ENCODE data around the gene ICAM2.

ICAM2 gene

GRCh38 chr17:64020056-64020766 lies at the start of gene ICAM2:
ICAM2 (minus strand) TSS chr17:64020633; CDS start chr17:64006691, 13,942 bp downstream.
- DNase-seq (ENCODE audit: low read depth), result peak; percentile 80

GRCh38 chr17:64070213-64070612 lies 49.8 kb upstream of the ICAM2 start:
- DNase-seq (ENCODE audit: low read depth), result no peak

DNA sequence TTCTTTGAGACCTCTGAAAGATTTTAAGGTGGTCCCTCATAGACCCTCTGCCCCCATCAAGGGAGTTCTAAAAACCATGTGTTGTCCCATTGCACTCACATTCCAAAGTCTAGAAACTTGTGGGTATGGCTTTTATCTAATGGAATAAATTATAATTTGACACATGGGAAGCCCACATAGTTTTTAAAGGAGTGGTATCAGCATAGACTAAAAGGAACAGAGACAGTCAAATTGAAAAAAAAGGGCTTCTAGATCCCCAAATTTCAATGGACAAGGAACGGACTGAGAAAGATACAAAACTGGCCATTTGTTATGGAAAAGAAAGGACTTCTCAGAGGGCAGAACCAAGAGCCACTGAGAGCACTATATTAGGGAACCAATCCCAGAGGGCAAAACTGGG lies 48.7 kb upstream of the ICAM2 start:
- no peak for DNase-seq (ENCODE audit: low read depth)

- DNase-seq (ENCODE audit: low read depth), result no peak
These were observed 47.2 kb upstream of the ICAM2 start for GRCh38 chr17:64067657-64068056.

- no peak for DNase-seq (ENCODE audit: low read depth)
These were observed 46.3 kb upstream of the ICAM2 start for GRCh38 chr17:64066716-64067115.

DNA sequence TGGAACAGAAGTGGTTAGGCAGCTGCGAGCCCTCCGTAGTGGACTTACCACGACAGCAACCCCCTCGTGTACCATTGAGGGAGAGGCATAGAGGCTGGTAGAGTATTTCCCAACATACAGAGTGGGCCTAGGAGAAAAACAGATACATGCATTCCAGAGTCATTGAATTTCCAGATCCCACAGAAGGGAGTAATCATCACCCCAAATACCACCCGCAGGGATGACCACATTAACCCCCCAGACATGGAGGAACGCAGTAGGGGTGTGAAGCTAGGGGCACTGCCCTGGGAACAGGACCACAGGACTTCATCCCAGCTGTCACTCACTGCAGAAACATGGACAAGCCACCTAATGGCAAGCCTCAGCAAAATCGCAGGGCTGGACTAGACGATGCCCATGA lies 44.7 kb upstream of the ICAM2 start:
- no peak for DNase-seq (ENCODE audit: low read depth)

- DNase-seq (ENCODE audit: low read depth), result no peak
These were observed 43.9 kb upstream of the ICAM2 start for GRCh38 chr17:64064331-64064730.

DNA sequence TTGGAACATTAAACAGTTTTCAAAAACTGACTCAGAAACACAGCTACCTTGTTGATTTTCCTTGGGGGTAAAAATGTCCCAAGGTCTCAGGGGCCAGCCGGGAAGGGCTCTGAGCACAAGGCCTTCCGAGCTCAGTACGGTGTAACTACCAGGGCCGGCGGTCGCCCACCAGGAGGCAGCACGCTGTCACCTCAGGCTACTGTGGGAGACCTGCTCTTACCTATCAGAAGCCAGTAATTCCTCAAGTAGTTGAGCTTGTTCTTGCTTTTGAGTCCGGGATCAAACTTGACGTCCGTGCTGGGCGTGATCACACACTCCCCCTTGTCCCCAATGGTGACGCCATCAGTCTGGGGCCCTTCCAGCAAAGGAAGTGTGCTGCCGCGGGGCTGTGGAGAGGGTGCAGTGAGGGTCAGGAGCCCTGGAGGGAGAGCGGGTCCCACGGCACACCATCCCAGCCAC lies 43.4 kb upstream of the ICAM2 start:
- peak; percentile 26 for DNase-seq (ENCODE audit: low read depth)

DNA sequence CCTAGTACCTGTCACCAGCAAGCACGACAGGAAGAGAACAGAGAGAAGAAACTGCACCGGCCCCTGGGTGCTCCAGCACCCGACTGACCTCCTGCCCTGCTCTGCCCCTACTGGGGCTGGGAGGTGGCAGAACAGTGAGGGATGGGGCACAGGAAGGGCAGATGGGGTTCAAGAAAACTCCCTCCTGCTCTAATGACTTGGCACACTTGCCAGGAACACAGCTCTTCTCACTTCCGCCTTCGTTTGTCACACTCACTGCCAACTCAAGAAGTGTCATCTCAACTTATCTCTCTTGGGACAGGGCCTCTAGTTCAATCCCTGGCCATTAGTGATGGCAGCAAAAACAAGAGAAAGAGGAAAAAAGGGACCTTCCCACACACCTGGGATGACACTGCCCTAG lies 42.7 kb upstream of the ICAM2 start:
- no peak for DNase-seq (ENCODE audit: low read depth)

- DNase-seq (ENCODE audit: low read depth), result no peak
These were observed 40.9 kb upstream of the ICAM2 start for GRCh38 chr17:64061178-64061898.

- DNase-seq (ENCODE audit: low read depth), result no peak
These were observed 39.9 kb upstream of the ICAM2 start for GRCh38 chr17:64060331-64060730.

DNA sequence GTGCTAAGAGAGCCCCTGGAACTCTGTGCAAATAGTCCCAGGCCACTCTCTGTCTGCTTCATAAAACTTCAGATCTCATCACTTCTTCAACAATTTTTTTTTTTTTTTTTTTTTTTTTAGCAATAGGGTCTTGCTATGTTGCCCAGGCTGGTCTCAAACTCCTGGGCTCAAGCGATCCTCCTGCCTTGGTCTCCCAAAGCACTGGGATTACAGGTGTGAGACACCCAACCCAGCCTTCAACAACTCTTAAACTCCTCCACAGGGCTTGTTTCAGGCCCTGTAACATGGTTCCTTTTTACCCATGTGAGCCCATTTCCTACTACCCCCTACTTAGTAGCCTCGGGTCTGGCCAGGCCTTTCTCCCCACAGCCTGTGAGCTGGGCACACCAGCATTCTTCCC lies 39.3 kb upstream of the ICAM2 start:
- no peak for DNase-seq (ENCODE audit: low read depth)

DNA sequence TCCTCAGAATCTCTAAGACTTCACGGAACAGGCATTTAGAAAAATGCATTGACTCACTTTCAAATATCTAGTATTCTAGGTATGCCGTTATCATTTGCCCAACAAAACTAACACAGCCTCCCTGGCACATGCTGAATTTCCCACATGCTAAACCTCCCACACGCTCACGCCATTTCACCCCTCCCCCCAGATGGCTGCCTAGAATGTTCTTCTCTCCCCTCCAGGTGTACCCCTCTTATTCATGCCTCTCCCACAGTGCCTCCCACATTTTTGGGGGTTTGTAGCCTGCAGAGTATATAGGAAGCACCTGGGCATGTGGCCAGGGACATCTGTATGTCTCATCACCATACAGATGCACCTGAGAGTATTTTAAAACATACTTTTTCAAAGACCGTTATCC lies 38.2 kb upstream of the ICAM2 start:
- no peak for DNase-seq (ENCODE audit: low read depth)

DNA sequence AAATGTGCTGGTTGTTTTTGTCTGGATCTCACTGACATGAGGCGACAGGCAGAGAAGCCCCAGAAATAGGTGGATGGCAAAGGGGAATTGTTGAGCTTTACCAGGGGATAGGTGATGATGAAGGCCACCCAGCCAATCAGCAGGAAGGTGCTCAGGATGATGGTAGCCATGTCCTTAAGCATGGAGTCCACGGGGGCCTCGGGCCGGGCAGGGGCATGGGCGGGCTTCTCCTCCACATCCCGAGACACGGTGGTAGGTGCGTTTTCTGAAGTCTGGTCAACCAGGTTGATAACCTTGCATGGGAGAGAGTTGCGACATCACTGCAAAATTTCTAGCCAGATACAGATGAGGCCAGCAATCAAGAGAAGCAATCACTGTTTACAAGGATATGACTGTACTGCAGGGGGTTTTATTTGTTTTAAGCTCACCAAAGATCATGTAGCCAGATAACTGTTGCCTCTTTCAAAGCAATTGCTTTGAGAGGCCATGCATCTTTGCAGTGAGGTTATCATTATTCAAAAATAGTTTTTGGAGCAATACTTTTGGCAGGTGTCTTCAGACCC lies 37.3 kb upstream of the ICAM2 start:
- DNase-seq (ENCODE audit: low read depth), result no peak

DNA sequence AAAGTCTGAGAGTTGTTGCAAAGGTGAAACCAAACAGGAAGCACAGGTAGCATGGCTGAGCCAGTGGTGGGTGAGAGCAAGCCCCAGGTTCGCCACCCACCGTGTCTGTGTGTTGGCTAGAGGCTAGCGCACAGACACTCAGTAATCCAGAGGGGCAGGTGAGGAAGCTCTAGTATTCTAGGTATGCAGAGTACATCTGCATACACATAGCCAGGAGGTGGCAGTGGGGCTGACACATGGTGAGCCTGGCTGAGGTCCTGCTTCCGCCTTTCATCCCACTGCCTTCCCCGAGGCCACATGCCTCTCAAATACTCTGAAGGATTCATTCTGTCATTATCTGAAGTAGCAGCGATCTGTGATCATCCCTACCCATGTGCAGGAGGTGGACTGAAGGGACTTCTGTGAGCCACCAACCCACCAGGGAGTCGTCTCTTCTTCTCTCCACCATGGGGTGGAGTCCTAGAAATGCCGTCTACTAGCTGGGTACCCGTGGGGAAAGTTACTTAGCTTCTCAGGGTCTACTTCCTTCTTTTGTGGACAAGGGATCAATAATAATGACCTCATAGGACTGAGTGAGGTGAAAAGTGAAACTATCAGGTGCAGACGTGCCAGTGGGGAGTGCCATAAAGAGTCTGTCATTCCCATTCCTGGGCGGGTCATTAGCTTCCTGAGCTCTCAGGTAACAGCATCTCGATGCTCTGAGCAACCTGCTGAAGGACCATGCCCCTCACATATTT lies 36.0 kb upstream of the ICAM2 start:
- DNase-seq (ENCODE audit: low read depth), result no peak

- DNase-seq (ENCODE audit: low read depth), result no peak
These were observed 35.0 kb upstream of the ICAM2 start for GRCh38 chr17:64055183-64056142.

DNA sequence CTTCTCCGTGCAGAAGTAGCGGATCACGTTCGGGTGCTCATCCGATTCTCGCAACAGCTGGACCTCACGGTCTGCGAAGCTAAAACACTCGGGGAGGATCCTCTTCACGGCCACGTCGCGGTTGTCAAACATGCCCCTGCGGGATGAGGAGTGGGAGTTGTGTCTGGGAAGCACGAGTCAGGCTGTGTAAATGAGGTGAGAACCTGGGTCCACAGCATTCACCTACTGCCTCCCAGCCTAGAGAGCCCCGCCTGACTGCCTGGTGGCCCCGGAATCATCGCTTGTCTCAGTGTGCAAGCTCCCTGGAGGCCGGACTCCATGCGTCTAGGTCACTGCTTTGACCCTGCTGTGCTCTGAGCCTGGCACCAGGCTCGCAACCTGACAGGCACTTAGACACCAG lies 33.9 kb upstream of the ICAM2 start:
- no peak for DNase-seq (ENCODE audit: low read depth)

DNA sequence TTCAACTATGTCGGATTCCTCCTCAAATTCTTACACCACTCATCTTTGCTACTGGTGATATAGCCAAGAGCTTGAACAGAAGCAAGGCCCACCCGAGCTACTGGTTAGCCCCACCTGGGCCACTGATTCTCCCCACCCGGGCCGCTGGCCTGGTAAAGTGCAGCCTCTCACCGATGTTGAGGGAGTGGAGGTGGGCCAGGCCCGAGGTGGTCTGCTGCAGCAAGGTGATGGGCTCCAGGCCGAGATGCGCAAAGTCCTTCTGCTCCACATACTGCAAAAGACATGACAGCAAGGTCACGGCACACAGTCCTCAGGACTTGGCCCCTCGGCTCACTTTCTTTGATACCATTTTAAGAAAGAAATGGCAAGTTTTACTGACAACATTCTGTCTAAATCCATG lies 32.7 kb upstream of the ICAM2 start:
- DNase-seq (ENCODE audit: low read depth), result no peak

DNA sequence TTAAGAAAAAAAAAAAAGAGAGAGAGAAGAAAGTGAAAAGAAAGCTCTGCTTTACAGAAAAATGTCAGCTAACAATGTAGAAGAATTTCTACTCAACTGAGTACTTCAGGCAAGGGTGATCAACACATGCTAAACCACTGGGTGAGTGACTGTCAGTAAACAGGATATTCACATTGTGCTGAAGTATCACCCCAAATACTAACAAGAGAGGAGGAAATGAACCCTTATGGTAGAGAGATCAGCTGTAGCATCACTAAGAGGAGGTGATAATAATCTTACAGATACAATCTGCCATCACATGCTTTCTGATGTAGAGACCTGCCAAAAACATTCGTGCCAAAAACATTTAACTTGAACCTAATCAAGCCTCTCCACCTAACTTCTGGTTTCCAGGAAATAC lies 30.7 kb upstream of the ICAM2 start:
- no peak for DNase-seq (ENCODE audit: low read depth)

DNA sequence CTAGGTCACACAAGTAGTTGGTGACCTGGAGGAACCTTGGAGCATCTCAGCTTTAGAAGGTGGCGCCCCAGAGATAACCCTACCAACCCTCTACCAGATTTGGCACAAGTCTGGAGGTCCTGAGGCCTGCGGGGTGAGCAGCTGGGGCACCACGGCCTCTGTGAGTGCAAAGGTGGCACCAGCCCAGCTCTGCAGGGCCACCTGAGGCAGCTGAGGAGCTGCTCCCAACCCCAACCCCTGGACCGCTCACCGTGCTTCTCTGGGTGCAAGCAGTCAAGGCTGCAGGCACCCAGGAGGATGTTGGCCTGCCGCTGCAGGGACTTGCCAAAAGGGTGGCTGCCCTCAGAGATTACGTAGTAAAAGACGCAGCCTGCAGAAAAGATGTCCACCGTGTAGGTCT lies 28.4 kb upstream of the ICAM2 start:
- no peak for DNase-seq (ENCODE audit: low read depth)

DNA sequence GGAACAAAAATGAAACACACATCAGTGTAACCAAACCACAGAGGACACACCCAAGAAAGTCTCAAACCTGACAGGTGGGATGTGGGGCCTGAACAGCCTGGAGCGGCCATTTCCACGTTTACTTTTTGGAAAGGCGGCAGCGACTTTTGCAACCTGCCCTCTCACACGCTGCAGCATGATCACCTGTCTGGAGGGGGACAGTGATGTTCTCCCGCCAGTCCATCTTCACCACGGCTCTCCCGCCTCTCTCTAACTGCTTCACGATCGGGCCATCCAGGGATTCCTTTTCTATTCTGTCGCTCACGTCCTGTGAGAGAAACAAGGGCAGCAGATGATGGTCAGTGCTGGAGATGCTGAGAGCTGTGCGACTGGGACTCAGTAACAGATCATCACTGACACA lies 24.7 kb upstream of the ICAM2 start:
- no peak for DNase-seq (ENCODE audit: low read depth)

All from stimulated activated CD8-positive, alpha-beta memory T cell treated with anti-CD3 and anti-CD28 coated beads, Interleukin-4, amount 100 ng/mL, for 24 hours (primary cell).